ENCODE measurements around the gene COQ5. TPM values are rescaled to one million over a fixed set of nuclear protein-coding genes. Genes with fewer than 3 reads are reported as not detected.

The COQ5 gene, protein sequence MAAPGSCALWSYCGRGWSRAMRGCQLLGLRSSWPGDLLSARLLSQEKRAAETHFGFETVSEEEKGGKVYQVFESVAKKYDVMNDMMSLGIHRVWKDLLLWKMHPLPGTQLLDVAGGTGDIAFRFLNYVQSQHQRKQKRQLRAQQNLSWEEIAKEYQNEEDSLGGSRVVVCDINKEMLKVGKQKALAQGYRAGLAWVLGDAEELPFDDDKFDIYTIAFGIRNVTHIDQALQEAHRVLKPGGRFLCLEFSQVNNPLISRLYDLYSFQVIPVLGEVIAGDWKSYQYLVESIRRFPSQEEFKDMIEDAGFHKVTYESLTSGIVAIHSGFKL
- total RNA-seq: 20.8 and 22.3 TPM in 2 replicates

DNA sequence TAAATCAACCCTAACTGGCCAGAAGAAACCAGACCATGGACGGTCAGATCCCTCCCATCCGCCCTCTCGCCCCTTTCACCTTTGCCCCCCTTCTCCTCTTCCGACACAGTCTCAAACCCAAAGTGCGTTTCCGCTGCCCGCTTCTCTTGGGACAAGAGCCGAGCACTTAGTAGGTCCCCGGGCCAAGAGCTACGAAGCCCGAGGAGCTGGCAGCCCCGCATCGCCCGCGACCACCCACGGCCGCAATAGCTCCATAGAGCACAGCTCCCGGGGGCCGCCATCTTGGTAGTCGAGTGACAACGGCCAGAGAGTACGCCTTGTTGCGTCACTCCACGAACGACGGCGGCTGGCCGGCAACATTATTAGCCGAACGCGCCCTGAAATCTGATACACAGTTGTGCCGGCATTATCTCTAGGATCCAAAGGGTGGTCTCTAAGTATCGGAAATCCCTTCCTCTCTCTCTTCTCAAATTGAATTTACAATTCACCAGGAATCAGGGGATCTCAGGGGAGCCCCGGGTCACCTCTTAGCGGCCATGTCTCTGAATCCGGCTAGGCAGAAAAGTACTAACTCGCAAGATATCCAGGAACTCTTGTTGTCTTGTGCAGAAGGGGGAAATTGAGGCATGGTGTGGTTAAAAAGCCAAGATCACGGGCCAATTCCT is at the start of gene COQ5:
Gene COQ5, minus strand, starts transcription at position 298 of the 665 bp plus-strand sequence. Its CDS starts 17 bp downstream, at position 281.

DNA sequence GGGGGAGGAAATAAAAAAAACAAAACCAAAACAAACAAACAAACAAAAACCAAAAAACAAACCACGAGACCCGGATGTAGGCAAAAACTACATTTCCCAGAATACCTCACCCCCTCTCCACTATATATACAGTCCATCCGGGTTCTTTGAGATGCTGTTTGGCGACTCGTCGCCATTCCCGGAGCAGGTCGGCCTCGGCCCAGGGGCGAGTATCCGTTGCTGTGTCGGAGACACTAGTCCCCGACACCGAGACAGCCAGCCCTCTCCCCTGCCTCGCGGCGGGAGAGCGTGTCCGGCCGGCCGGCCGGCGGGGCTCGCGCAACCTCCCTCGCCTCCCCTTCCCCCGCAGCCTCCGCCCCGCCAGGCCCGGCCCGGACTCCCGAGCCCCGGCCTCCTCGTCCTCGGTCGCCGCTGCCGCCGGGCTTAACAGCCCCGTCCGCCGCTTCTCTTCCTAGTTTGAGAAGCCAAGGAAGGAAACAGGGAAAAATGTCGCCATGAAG is 5.3 kb upstream of the COQ5 start, which contains the start of gene RNF10:
Gene RNF10, plus strand, starts transcription at position 154 of the 500 bp plus-strand sequence. CDS start 456 bp downstream, outside the sequence.

DNA sequence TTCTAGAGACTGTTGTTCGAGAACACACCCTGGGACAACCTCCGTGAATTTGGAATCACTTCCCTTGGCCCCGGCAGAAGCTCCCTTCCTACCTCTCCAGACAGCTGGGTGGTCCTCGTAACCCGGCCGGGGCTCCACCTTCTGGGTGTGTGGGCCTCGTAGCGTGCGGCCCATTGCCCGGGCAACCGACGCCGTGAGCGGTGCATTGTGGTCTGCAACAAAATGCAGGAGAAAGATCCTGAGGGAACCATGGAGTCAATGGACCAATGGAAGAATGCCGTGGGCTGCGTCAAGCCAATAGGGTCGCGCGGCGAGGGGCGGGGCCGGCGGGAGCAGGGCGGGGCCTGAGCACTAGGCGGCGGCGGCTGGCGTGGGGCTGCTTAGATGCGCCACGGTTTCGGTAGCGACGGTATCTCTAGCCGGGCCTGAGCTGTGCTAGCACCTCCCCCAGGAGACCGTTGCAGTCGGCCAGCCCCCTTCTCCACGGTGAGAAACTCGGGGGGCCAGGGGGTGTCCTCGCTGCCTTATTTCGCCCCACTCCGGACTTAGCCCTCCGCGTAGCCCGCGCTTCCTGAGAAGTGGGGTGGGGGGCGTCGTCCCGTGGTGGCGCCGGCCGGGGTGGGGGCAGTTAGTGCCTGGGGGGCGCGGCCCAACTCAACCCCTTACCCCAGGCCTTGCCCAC is 33.1 kb downstream of the COQ5 start, which contains the start of gene DYNLL1:
Gene DYNLL1, plus strand, starts transcription at position 383 of the 682 bp plus-strand sequence. CDS start 309 bp downstream, outside the sequence.

DNA sequence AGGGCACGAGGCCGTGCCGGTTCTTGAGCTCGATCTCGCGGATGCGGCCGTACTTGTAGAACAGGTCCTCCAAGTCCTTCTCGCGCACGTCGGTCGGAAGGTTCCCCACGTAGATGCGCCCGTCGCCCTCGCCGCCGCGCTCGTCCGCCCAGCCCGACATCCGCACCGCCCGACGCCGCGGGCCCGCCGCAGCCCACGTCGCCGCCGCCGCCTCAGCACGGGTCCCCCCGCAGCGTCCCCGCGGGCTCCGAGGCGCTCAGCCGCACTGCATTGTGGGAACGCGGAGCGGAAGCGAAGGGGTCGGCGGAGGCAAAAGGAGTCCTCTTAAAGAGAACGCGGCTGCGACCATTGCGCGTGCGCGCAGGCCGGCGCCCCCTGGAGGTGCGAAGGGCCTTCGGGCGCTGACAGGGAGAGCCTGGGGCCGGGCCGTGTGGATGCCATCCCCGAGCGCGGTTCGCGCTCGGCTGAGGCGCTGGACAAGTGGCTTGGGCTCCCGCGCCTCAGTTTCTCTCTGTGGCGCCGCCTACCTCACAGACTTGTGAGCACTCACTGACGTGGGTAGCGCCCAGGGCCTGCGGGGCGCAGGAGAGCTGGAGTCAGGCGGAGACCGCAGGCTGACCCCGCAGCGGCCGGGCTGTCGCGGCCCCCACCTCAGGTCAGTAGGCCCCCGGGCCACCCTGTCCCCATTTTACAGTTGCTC is 59.4 kb downstream of the COQ5 start, which contains the start of gene SRSF9:
Gene SRSF9, minus strand, starts transcription at position 299 of the 700 bp plus-strand sequence. Its CDS starts 139 bp downstream, at position 160.

Small RNA genes within 50 kb of the gene (small RNA-seq; reads per million reads assigned to genes)
- not detected for gene RF00019

Other genes starting within 250 kb of the COQ5 start
- gene RNU4-2, start 237.3 kb downstream of the COQ5 start, total RNA-seq: under 0.01 TPM in 2 replicates
- gene RNU4-1, start 235.9 kb downstream of the COQ5 start, total RNA-seq: under 0.01 TPM in 2 replicates
- gene SIRT4, start 226.8 kb downstream of the COQ5 start, total RNA-seq: 0.27 and 0.50 TPM in 2 replicates
- gene PLA2G1B, start 201.4 kb downstream of the COQ5 start, total RNA-seq: not detected in 2 replicates
- gene MSI1, start 160.0 kb downstream of the COQ5 start, total RNA-seq: not detected in 2 replicates
- 248 and 252 TPM in 2 replicates for gene COX6A1, start 91.0 kb downstream of the COQ5 start, total RNA-seq
- gene TRIAP1, start 82.8 kb downstream of the COQ5 start, total RNA-seq: 71.7 and 72.6 TPM in 2 replicates
- gene GATC, start 82.7 kb downstream of the COQ5 start, total RNA-seq: 30.3 and 36.2 TPM in 2 replicates
- gene SRSF9, start 59.4 kb downstream of the COQ5 start, total RNA-seq: 179 and 196 TPM in 2 replicates
- gene DYNLL1, start 33.0 kb downstream of the COQ5 start, total RNA-seq: 320 TPM in 2 replicates
- gene RNF10, start 5.2 kb upstream of the COQ5 start, total RNA-seq: 165 and 196 TPM in 2 replicates
- 24.6 and 25.0 TPM in 2 replicates for gene POP5, start 52.2 kb upstream of the COQ5 start, total RNA-seq
- 0.14 TPM in 1 of 2 replicates, not detected in the other for gene CABP1, start 111.5 kb upstream of the COQ5 start, total RNA-seq
- 81.5 and 110 TPM in 2 replicates for gene MLEC, start 158.0 kb upstream of the COQ5 start, total RNA-seq
- gene UNC119B, start 181.3 kb upstream of the COQ5 start, total RNA-seq: 22.1 and 28.4 TPM in 2 replicates
- gene ACADS, start 196.7 kb upstream of the COQ5 start, total RNA-seq: 7.6 and 11.4 TPM in 2 replicates